ENCODE results near the gene NDUFB10.
A peak's percentile ranks its signal among the peaks of the same experiment; 100 is the strongest.

Gene NDUFB10

DNA sequence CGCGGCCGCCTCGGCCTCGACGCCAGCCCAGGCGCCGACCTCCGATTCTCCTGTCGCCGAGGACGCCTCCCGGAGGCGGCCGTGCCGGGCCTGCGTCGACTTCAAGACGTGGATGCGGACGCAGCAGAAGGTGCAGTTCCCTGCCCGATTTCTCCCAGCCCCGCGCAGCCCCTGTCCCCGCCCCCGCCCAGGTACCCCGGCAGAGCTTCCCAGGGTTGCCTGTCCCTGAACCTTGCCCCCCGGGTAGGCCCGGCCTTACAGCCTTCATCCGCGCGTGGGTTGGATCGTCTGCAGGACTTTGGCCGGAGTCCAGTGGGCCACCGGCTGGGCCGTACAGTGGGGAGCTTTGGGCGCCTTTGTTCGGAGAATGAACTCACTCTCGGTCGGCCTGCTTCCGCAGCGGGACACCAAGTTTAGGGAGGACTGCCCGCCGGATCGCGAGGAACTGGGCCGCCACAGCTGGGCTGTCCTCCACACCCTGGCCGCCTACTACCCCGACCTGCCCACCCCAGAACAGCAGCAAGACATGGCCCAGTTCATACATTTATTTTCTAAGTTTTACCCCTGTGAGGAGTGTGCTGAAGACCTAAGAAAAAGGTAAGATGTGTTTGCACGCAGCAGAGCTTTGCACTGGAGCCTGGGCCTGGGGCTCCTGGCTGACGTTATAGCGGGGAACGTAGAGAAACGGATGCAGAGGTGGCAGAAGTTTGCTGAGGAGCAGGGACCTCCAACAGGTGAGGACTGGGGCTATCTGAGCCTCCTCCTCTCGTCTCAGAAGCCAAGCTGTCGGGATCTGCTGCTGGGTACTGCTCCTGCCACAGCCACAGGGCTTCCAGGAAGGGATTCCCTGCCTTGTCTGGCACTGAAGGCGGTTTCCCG, 25.2 kb downstream of the NDUFB10 start:
- no peak for DNase-seq (ENCODE audit: low read depth)

DNA sequence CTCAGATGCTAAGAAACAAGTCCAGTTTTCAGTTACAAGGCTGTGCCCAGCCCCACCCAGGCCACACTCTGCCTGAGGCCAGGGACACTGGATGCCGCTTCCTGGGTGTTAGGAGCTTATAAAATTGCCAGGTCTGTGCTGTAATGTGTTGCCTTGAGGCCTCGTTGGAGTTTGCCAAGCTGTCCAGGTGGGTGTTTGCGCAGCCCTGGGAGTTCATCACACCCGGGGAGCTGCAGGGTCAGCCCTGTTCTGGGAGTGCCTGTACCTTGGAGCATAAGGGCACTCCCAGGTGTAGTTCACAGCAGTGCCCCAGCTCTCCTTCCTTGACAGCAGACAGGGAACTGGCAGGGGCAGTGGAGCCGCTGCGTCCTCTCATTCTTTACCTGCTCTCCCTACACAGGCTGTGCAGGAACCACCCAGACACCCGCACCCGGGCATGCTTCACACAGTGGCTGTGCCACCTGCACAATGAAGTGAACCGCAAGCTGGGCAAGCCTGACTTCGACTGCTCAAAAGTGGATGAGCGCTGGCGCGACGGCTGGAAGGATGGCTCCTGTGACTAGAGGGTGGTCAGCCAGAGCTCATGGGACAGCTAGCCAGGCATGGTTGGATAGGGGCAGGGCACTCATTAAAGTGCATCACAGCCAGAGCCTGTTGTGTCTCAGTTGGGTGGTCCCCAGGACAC, 26.3 kb downstream of the NDUFB10 start:
- no peak for DNase-seq (ENCODE audit: low read depth)

DNA sequence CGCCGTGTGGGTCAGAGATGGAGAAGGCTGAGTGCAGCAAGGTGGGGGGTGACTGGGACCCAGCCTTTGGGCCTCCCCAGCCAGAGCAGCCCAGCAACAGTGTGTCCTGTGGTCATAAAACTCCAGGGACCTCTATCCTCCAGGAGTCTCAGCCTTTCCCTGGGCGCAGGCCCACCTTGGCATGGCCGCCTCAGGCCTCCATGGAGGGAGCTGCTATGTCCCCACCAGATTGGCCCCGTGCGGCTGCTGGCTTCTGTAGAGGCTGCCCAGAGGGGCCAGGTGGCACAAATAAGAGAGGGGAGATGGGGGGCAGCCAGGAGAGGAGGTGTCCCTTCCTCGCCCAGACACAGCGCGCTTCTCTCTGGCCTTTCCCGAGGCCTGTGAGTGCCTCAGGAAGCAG, 27.9 kb downstream of the NDUFB10 start:
- no peak for DNase-seq (ENCODE audit: low read depth)

DNA sequence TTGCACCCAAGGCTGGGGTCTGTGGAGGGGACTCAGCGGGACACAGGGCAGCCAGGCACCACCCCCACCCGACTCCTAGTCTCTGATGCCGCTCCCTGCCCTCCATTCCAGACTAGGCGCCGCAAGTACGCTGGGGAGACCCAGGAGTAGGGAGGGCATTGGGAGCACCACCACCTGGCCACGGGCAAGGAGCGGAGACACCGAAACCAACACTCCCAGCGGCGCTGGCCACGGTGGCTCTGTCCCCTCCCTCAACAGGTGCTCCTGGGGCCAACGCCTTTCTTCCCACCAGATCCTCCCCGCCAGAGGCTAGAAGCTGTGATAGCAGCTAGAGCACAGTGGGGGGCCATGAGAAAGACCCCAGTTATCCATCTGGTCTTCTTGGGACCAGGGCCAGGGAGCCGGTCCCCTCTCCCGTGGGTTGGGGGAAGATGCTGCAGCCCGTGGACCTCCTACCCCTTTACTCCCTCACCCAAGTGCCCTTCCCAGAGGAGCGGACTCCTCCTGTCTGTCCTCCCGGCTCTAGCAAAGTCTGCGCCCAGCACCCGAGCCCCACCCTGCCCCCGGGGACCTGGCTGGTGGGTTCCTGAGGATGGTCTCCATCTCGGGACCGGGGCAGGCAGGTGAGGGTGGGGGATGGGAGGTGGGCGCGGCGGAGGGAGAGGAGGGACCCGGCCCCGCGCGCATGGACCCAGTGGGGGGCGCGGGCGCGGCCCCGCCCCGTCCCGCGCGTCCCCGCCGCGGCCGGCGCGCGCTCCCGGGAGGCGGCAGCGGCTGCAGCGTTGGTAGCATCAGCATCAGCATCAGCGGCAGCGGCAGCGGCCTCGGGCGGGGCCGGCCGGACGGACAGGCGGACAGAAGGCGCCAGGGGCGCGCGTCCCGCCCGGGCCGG, 30.1 kb downstream of the NDUFB10 start, which contains the start of gene SYNGR3:
TSS of gene SYNGR3 (plus strand) at position 762 of the 892 bp plus-strand sequence. CDS start 133 bp downstream, outside the sequence.
- no peak for DNase-seq (ENCODE audit: low read depth)

DNA sequence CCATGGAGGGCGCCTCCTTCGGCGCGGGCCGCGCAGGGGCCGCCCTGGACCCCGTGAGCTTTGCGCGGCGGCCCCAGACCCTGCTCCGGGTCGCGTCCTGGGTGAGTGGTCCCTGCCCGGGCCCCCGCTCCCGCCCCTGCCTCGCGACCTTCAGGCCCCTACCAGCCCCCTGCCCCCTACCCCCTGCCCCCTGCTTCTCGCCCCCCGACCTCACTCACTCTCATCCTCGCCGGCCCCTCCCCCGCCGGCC, 30.7 kb downstream of the NDUFB10 start:
- no peak for DNase-seq (ENCODE audit: low read depth)

DNA sequence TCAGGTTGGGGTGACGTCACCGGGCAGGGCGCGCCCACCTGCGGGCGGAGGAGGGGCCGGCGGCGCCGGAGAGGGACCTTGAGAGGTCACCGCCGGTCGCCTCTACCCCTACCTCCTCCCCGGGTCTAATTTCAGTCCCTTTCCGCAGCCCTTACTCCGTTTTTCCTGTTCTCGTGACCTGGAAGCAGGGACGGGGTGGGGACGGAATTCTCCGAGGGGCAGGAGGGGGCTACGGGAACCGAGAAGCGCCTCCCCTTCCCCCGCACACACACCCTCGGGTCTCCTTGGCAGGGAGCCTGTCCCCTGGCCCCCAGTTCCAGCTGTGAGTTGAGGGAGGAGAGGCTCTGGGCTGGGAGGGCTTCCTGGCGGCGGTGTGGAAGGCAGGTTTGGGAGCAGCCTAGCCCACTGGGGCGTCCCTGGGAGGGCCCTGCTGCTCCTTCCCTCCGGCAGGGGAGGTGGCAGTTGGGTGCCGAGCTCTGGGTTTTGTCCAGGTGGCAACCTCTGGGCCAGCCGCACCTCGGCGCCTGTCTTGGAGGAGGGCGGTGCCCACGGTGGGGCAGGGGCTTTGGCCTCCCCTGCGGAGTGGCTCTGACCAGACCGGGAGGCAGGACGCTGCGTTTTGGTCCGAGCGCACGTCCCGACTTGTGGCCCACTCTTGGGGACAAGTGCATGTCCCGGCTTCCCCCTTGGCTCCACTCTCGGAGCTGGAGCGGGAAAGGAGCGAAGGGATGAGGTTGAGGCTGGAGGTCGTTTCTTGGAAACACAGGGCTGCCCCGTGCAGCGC, 31.2 kb downstream of the NDUFB10 start:
- no peak for DNase-seq (ENCODE audit: low read depth)

DNA sequence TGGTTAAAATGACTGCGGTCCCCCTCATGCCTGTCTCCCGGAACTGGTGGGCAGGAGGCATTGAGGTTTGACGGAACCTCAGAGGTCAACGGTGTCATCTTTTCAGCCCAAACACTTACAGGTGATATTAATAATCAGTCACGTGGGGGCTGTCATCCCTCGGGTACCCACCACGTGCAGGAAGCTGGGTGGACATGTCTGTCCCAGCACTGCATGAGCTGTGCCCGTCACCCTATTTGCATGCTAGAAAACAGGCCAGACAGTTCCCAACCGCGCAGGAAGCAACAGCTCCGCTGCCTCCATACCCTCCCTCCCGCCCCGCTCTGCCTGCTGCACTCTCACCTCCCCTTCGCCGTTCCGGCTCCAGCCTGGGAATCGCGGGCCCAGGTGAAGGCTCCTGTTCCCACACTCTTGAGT, 31.8 kb downstream of the NDUFB10 start:
- DNase-seq (ENCODE audit: low read depth) = no peak

DNA sequence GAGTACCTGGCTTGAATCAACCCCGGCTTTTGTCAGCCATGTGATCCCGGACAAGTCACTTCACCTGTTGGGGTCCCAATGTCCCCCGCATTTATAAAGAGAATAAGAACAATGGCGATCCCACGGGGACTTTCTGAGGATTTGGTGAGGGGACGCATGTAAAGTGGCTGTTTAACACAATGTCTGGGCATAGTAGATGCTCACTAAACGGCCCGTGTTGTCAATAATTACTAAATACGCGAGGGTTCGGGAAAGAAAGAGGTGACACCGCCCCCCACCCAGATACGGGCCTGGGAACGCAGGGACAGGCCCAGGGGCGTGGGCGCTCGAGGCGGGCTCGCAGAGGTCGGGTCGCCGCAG, 32.2 kb downstream of the NDUFB10 start:
- no peak for DNase-seq (ENCODE audit: low read depth)

DNA sequence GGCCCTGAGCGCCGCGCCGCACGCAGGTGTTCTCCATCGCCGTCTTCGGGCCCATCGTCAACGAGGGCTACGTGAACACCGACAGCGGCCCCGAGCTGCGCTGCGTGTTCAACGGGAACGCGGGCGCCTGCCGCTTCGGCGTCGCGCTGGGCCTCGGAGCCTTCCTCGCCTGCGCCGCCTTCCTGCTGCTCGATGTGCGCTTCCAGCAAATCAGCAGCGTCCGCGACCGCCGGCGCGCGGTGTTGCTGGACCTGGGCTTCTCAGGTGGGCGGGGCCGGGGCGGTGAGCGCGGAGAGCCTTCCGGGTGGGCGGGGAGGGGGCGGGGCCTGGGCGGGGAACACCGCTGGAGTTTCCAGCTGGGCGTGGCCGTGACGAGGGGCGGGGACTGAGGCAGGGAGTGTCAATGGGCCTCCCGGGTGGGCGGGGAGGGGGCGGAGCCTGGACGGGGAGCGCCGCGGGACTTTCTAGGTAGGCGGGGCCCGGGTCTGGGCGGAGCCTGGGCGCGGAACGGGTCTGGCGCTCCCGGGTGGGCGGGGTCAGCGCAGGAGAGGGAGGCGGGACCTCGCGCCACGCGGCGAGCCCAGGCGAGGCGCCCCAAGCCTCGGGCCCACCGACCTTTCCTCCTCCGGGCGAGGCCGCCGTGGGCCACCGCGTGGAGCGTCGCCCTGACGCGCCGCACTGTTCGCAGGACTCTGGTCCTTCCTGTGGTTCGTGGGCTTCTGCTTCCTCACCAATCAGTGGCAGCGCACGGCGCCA, 32.8 kb downstream of the NDUFB10 start:
- peak; percentile 98 for DNase-seq (ENCODE audit: low read depth)

DNA sequence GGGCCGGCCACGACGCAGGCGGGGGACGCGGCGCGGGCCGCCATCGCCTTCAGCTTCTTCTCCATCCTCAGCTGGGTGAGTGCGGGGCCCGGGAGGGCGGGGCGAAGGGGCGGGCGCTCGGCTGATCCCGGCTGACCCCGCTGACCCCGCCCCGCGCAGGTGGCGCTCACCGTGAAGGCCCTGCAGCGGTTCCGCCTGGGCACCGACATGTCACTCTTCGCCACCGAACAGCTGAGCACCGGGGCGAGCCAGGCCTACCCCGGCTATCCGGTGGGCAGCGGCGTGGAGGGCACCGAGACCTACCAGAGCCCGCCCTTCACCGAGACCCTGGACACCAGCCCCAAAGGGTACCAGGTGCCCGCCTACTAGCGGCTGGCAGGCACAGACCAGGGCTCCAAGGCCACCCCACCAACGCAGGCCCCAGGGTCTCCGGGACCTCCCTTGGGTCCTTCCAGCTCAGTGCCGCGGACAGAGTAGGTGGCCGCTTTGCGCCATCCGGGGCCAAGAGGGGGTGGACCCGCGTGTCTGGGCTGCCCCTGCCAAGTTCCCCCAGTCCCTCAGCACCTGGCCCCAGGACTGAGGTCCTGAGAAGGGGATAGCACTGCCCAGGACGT, 33.5 kb downstream of the NDUFB10 start:
- DNase-seq (ENCODE audit: low read depth) = no peak

DNA sequence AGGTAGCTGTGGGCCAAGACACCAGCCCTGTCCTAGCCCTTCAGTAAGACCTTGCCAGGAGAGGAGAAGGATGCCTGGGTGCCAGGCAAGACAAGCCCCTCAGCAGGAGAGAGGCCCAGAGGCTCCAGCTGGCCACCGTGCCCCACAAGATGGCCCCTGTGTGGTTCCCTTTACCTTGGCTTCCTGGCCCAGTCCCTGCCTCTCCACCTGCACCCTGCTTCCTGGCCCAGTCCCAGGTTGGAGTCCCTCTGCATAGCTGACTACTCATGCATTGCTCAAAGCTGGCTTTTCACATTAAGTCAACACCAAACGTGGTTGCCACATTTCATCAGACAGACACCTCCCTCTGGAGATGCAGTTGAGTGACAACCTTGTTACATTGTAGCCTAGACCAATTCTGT, 34.4 kb downstream of the NDUFB10 start:
- no peak for DNase-seq (ENCODE audit: low read depth)

DNA sequence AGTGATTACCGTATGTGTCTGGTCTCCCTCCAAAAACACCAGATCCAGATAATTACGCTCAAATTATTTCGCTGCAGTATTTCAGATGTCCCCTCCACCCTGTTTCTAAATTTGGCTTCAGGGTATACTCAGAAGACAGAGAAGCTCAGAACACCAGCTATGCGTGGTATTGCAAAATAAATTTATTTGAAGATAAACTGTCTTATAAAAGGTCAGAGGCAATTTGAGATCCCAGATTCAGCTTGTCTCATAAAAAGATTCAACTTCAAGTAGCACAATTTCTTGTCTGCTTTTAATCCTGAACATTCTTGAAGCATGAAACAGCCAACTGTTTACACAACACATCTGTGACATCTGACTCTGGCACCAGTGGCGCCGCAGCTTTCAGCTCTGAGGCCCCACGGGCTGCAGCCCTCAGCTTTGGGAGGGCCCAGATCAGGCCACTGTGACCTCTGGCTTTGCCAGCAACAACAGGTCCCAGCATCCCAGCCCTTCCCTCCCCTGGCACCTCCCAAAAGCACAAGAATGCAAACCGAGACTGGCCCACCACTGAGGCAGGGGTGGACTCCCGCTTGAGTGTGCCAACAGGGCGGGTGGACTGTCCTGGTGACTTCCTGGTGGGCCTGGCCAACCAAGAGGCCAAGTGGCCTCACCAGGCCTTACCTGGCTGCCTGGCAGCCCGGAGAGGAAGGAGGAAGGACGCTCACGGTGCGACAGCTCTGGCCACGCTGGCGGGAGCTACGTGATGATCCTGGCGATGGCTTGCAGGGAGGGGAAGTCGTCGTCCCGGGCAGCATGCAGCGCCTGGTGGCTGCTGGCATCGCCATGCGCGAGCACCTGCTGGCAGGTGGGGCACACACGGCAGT, 38.4 kb downstream of the NDUFB10 start:
- no peak for DNase-seq (ENCODE audit: low read depth)

DNA sequence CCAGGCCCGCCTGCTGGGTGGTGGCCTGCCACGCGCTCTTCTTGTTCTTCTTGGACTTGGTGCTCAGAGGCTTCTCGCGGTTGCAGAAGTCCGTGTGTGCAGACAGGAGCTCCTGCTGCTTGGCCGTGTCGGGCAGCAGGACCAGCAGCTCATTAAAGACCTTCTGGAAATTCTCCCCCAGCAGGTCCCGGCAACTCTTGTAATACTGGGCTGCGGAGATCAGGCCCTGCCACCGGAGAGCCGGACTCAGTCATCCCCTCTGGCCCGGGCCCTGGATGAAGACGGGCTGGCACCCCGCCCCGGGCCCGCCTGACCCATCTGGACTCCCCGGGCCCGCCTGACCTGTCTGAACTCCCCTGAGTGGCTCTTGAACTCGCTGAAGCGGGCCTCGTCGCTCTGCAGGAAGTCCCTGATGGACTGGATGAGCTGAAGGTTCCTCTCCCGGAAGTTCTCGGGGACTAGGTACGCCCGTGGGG, 39.1 kb downstream of the NDUFB10 start:
- no peak for DNase-seq (ENCODE audit: low read depth)

DNA sequence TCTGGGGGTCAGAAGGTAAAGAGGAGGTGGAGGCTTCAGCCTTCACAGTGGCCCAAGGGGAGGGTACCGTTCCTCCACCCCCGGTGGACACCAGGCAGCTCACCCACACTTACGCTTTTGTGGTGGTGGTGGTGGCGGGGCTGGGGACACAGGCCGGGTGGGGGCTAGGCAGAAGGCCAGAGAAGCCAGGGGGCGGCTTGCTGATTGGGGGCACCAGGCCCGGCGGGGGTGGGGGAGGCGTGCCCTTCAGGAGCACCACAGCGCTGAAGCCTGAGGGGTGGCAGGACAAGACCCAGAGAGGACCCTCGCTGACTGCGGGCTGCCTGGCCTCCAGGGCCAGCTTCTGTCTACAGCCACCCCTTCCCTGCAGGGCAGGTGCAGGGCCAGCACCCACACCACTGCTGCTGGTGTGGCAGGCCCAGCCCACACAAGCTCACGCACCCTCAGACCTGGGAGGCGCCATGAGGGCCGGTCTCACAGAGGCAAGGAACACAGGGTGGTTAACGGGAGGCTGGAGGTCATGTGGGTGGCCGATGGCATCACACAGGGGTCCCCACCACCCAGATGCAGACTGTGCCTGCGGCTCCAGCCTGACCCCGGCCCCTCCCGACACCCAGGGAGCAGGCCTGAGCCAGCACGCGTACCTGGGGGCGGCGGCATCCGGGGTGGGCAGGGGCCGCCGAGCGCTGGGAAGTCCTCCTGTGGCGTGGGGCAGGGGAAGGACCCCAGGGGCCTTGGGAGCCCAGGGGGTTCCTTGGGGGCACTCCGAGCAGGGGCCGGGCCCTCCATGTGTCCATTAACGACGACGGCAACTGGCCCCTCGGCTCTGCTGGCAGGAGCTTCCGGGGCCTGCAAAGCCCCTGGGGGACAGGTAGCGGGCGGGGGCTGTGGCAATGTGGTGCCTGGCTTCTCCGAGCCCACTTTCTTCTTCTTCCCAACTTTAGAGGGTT, 39.8 kb downstream of the NDUFB10 start:
- DNase-seq (ENCODE audit: low read depth) = no peak

DNA sequence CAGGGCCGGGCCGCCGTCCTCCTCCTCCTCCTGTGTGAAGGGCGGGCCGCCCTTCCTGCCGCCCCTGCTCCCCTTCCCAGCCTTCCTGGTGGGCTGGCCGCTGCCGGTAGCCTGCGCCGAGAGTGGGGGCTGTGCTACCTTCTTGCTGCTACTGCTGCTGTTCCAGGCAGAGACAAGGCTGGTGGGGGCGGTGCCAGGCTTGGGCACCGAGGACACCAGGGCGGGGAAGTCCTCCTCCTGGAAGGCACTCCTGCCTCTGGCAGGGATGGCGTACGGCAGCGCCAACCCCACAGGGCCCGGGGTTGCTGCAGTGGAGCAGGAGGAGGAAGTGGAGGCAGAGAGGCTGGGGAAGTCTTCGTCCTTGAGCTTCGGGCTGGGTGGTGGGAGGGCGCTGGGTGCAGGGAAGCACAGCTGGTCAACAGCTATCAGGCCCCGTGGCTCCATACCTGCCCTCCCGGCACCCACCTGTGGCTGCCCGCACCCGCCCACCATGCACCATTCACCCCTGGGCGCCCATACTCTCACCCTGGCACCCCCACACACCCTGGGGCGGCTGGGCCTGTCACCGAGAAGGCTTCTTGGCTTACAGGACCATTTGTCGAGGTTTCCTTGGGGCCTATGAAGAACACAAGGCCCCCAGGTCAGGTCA, 40.7 kb downstream of the NDUFB10 start:
- DNase-seq (ENCODE audit: low read depth) = no peak

DNA sequence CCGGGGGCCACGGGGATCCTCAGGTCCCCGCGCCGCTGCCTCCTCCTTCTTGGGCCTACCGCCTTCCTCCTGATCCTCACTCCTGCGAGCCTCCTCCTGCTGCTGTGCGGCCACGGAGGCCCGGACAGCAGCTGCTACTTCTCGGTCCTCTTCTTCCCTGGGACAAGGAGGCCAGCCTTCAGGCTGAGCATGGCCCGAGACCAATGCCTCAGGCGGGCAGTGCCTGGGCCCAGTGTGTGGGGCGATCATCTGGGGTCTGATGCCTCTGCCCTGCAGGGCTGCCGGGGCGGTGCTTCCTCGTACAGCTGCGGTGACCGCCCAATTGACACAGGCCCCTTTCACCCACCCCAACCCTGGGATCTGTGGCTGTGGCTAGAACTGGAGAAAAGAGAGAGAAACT, 41.7 kb downstream of the NDUFB10 start:
- DNase-seq (ENCODE audit: low read depth) = no peak

DNA sequence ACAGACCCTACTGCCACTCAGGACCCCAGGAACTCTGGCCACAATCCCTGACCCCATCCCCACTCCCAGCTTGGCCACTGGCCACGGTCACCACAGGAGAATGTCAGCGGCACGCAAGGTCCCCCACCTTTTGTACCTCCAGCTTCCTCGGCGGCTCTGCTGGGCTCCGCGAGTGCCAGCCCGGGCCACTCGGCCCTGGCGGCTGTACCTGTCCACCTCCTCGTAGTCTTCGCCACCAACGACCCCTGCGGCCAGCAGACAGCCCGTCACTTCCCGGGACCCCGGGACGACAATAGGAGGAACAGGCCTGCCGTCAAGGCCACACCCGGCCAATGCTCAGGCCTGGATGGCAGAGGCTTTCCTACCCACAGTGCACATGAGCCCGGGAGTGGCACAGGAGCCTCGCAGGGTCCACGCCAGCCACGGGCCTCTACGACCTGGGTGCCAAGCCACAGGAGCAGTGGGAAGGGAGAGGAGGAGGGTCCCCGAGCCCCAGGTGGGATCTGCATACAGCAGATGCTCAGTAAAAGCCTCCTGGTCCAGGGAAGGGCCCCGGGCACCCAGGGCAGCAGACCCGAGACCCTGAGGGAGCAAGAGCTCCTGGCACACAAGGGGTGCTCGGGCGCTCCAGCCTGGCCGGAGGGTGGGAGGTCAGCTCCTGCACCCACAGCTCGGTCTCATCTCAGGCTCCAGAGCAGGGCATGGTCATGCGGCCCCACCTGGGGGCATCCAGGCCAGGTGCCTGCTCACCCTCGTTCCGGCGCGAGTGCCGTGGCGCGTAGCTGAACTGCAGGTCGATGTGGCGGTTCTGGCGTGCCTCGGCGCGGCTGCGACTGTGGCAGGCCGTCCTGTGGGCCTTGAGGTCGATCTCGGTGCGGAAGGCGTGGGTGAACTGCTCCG, 42.4 kb downstream of the NDUFB10 start:
- DNase-seq (ENCODE audit: low read depth) = no peak
